Subcutaneous abdominal adipose tissue (tissue), 5 donors: Measurements from ENCODE around the gene SPEF2.

Experiments
- H3K27ac ChIP-seq: one replicate; pipeline ENCODE4 v1.7.0; 2013; ENCODE audit warnings: low read depth, mild to moderate bottlenecking, inconsistent platforms, low read length, moderate library complexity
- H3K27me3 ChIP-seq, 5 donors: one replicate each; pipeline ENCODE4 v1.7.0; 2013; ENCODE audit warnings: low read length in 5 of 5, inconsistent platforms in 1 of 5; ENCODE audit not compliant: control insufficient read depth in 5 of 5, insufficient read depth in 4 of 5
- H3K36me3 ChIP-seq, 5 donors: one replicate each; pipeline ENCODE4 v1.7.0; 2013; ENCODE audit warnings: low read length in 5 of 5; ENCODE audit not compliant: control insufficient read depth in 5 of 5, insufficient read depth in 5 of 5
- H3K4me1 ChIP-seq, 5 donors: one replicate each; pipeline ENCODE4 v1.7.0; 2013; ENCODE audit warnings: low read length in 5 of 5, mild to moderate bottlenecking in 3 of 5, moderate library complexity in 1 of 5; ENCODE audit not compliant: control insufficient read depth in 5 of 5, insufficient read depth in 5 of 5
- H3K4me3 ChIP-seq, 5 donors: one replicate each; pipeline ENCODE4 v1.7.0; 2013; ENCODE audit warnings: low read length in 5 of 5, low read depth in 1 of 5
- H3K9ac ChIP-seq, 5 donors: one replicate each; pipeline ENCODE4 v1.7.0; 2013; ENCODE audit warnings: low read length in 5 of 5, mild to moderate bottlenecking in 4 of 5, moderate library complexity in 3 of 5
- H3K9me3 ChIP-seq, 5 donors: one replicate each; pipeline ENCODE4 v1.7.0; 2013; ENCODE audit warnings: low read length in 5 of 5; ENCODE audit not compliant: control insufficient read depth in 5 of 5
- donor health status: healthy.
- donor health status: healthy.
- donor health status: healthy.
- donor health status: healthy.
- donor health status: healthy.

Gene SPEF2

DNA sequence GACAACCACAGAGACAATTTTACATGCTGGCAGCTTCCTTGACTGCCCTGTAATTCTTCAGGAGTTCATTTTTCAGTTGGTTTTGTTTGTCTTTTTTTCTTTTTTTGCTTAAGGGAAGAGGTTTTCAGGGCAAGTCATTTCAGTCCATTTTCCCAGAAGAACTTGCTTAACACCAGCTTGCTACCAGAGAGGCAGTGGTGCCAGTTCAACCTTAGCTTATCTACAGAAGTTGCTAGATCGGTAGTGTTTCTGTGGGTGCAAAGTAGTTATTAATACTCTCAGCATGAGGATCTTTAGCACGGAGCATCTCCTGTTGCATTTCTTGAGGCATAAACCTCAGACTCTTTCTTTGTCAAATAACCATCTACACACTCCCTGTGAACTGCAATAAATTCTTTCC lies 1.1 kb downstream of the SPEF2 start:
- peak overlapping the region in 2 of 5 donors; percentile 76 to 98 for H3K4me3 ChIP-seq
- peak overlapping the region in 3 of 5 donors; percentile 49 to 88 (median 83) for H3K9ac ChIP-seq
- H3K4me1 ChIP-seq = peaks cover 4 to 18% (median 15%) of the 10 kb centered on the region in 5 donors
- no peak overlapping the region for H3K27ac ChIP-seq
- no peaks in the 10 kb centered on the region for H3K36me3 ChIP-seq
- no peaks in the 10 kb centered on the region for H3K27me3 ChIP-seq
- H3K9me3 ChIP-seq = no peaks in the 10 kb centered on the region

DNA sequence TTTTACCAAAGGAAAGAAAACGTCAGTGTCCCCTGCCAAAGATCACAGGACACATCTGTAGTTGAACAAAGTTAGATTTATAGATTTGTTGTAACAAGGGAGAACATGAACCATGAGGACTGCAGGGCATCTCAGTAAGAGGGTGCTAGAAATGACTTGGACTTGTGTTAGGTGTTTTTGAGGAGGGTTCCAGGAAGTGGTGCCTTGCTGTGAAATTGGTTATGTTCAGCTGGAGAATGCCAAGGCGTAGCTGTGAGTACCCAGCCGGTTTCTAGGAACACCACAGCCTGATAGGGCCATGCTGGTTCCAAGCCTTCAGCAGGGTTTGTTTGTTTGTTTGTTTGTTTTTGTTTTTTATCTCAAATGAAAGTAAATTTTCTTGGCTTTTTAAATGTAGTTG lies 5.3 kb downstream of the SPEF2 start:
- Histone ChIP-seq H3K36me3 (no peaks in the 10 kb centered on the region), H3K27me3 (no peaks in the 10 kb centered on the region), H3K27ac (no peak overlapping the region), H3K9me3 (no peaks in the 10 kb centered on the region), H3K9ac (no peak overlapping the region), H3K4me3 (no peak overlapping the region), H3K4me1 (peaks cover 4 to 10% (median 8%) of the 10 kb centered on the region in 5 donors)

- H3K27me3 ChIP-seq = no peaks in the 10 kb centered on the region
- H3K4me1 ChIP-seq = no peaks in the 10 kb centered on the region
- no peaks in the 10 kb centered on the region for H3K9me3 ChIP-seq
- H3K4me3 ChIP-seq = no peak overlapping the region
- no peak overlapping the region for H3K9ac ChIP-seq
- no peaks in the 10 kb centered on the region for H3K36me3 ChIP-seq
- no peak overlapping the region for H3K27ac ChIP-seq
Observed at GRCh38 chr5:35623991-35624390, 6.3 kb downstream of the SPEF2 start.

DNA sequence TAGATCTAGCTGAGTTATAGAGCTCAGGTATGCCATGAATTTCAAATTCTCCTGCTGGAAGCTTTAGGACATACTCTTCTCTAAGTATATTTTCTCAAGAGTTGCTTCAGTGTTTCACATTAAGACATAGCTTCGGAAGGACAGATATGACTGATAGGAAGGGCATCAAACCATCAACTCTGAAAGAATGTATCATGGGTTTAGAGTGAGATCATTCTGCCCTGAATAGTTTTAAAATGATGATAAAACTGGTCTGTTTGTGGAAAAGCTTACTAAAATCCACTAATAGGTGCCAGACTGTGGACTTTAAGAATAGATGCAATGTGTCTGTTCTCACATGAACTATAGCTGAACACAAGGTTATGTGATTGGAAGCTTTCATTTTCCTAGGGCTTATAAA lies 8.4 kb downstream of the SPEF2 start:
- Histone ChIP-seq H3K9ac (no peak overlapping the region), H3K4me3 (no peak overlapping the region), H3K4me1 (no peaks in the 10 kb centered on the region), H3K27me3 (no peaks in the 10 kb centered on the region), H3K36me3 (peaks cover 0 to 11% (median 4%) of the 10 kb centered on the region in 5 donors), H3K9me3 (no peaks in the 10 kb centered on the region), H3K27ac (no peak overlapping the region)

GRCh38 chr5:35626553-35626952 lies 8.9 kb downstream of the SPEF2 start:
- Histone ChIP-seq H3K36me3 (peaks cover 0 to 12% (median 4%) of the 10 kb centered on the region in 5 donors), H3K27me3 (no peaks in the 10 kb centered on the region), H3K9ac (no peak overlapping the region), H3K9me3 (no peaks in the 10 kb centered on the region), H3K4me3 (no peak overlapping the region), H3K4me1 (no peaks in the 10 kb centered on the region), H3K27ac (no peak overlapping the region)

GRCh38 chr5:35634326-35634725 lies 16.7 kb downstream of the SPEF2 start:
- H3K9ac ChIP-seq = no peak overlapping the region
- H3K4me3 ChIP-seq = no peak overlapping the region
- H3K27ac ChIP-seq = no peak overlapping the region
- H3K4me1 ChIP-seq = no peaks in the 10 kb centered on the region
- peaks cover 2 to 35% (median 11%) of the 10 kb centered on the region in 5 donors for H3K36me3 ChIP-seq
- H3K9me3 ChIP-seq = peaks cover 4 to 16% (median 6%) of the 10 kb centered on the region in 5 donors
- H3K27me3 ChIP-seq = no peaks in the 10 kb centered on the region

DNA sequence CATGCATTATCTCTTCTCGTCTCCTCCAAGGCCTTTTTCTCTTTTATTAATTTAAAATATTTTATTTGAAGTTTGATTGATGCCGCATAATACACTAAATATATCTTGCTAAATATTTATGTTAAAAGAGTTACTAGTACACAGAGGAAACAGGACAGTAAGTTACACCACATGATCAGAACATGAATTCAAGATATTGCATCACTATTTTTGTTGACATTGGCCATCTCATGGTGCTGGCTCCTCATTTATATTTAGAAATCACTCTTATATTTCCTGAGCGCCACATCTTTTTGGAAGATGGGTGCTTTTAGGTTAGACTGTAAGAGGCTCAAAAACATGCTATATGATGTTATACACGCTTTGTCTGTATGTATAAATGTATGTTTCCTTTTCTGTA lies 23.0 kb downstream of the SPEF2 start:
- Histone ChIP-seq H3K36me3 (peaks cover 0 to 20% (median 4%) of the 10 kb centered on the region in 5 donors), H3K9ac (no peak overlapping the region), H3K27ac (no peak overlapping the region), H3K27me3 (no peaks in the 10 kb centered on the region), H3K4me1 (no peaks in the 10 kb centered on the region), H3K4me3 (no peak overlapping the region), H3K9me3 (no peaks in the 10 kb centered on the region)

DNA sequence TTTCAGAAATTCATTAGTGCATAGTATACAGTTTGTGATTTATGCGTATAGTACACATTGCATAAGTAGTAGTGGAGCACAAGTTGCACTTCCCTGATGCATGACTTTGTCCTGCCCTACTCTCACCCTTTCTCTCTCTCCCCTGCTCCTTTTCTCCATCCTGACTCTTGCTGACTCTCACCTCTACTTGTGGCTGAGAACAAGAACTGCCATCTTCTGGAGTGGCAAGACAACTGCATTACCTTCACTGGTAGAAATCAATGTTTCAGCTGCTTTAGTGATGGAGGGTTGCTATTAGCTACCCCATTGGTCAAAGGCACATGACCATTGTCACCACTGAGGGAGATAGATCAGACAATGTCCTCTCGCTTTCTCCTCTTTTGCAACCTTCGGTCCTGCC lies 26.9 kb downstream of the SPEF2 start:
- Histone ChIP-seq H3K9ac (no peak overlapping the region), H3K4me1 (no peaks in the 10 kb centered on the region), H3K27me3 (no peaks in the 10 kb centered on the region), H3K4me3 (no peak overlapping the region), H3K36me3 (peaks cover 0 to 13% (median 0%) of the 10 kb centered on the region in 5 donors), H3K9me3 (no peaks in the 10 kb centered on the region), H3K27ac (no peak overlapping the region)

GRCh38 chr5:35647128-35647527 lies 29.5 kb downstream of the SPEF2 start:
- no peaks in the 10 kb centered on the region for H3K9me3 ChIP-seq
- H3K27me3 ChIP-seq = no peaks in the 10 kb centered on the region
- no peaks in the 10 kb centered on the region for H3K4me1 ChIP-seq
- H3K27ac ChIP-seq = no peak overlapping the region
- no peak overlapping the region for H3K4me3 ChIP-seq
- H3K36me3 ChIP-seq = peaks cover 0 to 7% (median 0%) of the 10 kb centered on the region in 5 donors
- H3K9ac ChIP-seq = no peak overlapping the region

DNA sequence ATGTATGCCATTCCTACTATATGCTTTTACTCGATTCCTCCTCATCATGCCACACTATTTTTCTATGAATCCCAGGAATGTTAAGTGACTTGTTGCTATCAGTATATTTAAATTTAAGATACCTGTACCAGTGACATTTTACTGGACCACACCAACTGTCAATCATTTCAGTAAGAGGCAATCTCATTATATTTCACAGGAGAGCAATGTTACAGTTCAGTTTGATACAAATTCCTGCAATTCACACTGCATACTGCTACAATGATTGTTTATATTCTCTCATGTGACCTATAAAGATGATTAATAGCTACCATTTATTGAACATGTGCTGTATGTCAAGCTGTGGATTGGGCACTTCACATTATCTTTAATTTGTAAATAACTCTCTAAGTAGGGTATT lies 30.0 kb downstream of the SPEF2 start:
- Histone ChIP-seq H3K4me3 (no peak overlapping the region), H3K36me3 (peaks cover 0 to 4% (median 0%) of the 10 kb centered on the region in 5 donors), H3K27me3 (no peaks in the 10 kb centered on the region)

More for the DNA sequence above, 30.0 kb downstream of the SPEF2 start:
- Histone ChIP-seq H3K9ac (no peak overlapping the region), H3K27ac (no peak overlapping the region), H3K9me3 (no peaks in the 10 kb centered on the region), H3K4me1 (no peaks in the 10 kb centered on the region)
